ENCODE measurements around the gene CMIP. TPM values are rescaled to one million over a fixed set of nuclear protein-coding genes. Genes with fewer than 3 reads are reported as not detected.

CMIP gene
- polyA plus RNA-seq, 1 experiment = 4.9 TPM

GRCh38 chr16:81717662-81718189 lies 273.1 kb downstream of the CMIP start:
- Histone ChIP-seq H3K27me3 (ENCODE audit: control insufficient read depth, insufficient read depth, low read length) (peaks cover 2% of the 10 kb centered on the region; the same call in 1 of the 2 replicates), H3K4me3 (ENCODE audit: low read depth, low read length) (no peak overlapping the region), H3K36me3 (ENCODE audit: control insufficient read depth, insufficient read depth, low read length) (no peaks in the 10 kb centered on the region)
- ChIA-PET POLR2A (no interaction called here), CTCF (interaction anchor here (1.0 to 1.6 kb wide), 3 partner anchors 12 to 352 kb away, joined by 3 to 4 read pairs (median 3); no protein-coding TSS in a partner anchor)
- TF ChIP-seq, protein P1, sequence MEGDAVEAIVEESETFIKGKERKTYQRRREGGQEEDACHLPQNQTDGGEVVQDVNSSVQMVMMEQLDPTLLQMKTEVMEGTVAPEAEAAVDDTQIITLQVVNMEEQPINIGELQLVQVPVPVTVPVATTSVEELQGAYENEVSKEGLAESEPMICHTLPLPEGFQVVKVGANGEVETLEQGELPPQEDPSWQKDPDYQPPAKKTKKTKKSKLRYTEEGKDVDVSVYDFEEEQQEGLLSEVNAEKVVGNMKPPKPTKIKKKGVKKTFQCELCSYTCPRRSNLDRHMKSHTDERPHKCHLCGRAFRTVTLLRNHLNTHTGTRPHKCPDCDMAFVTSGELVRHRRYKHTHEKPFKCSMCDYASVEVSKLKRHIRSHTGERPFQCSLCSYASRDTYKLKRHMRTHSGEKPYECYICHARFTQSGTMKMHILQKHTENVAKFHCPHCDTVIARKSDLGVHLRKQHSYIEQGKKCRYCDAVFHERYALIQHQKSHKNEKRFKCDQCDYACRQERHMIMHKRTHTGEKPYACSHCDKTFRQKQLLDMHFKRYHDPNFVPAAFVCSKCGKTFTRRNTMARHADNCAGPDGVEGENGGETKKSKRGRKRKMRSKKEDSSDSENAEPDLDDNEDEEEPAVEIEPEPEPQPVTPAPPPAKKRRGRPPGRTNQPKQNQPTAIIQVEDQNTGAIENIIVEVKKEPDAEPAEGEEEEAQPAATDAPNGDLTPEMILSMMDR (IDR thresholded peaks at IDR 0.05; ENCODE audit: insufficient read depth, low read depth, low read length) = no peak
- no peak for DNase-seq (ENCODE audit: low read depth)

DNA sequence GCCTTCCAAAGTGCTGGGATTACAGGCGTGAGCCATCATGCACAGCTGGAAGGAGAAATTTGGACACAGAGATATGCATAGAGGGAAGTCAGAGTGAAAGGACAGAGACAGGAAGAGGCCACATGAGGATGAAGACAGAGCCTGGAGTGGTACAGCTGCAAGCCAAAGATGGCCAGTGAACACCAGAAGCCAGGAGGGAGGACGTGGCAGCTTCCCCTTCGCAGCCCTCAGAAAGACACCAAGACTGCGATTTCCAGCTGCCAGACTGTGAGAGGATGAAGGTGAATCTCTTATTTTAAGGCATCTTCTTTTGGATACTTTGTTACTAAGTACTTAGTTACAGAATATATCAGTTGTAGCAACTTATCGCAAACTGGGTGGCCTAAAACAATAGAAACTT lies 274.0 kb downstream of the CMIP start:
- TF ChIP-seq, protein P1 (IDR thresholded peaks at IDR 0.05; ENCODE audit: insufficient read depth, low read depth, low read length) = no peak
- ChIA-PET POLR2A (interaction anchor here (0.6 kb wide), 1 partner anchor 744 kb away, joined by 3 read pairs; no protein-coding TSS in a partner anchor), CTCF (interaction anchor here (0.8 to 1.6 kb wide), 5 partner anchors 12 to 353 kb away, joined by 3 to 6 read pairs (median 3); no protein-coding TSS in a partner anchor)
- no peaks in the 10 kb centered on the region for H3K36me3 ChIP-seq (ENCODE audit: control insufficient read depth, insufficient read depth, low read length)
- peaks cover 2% of the 10 kb centered on the region; the same call in 1 of the 2 replicates for H3K27me3 ChIP-seq (ENCODE audit: control insufficient read depth, insufficient read depth, low read length)
- DNase-seq (ENCODE audit: low read depth) = no peak
- no peak overlapping the region for H3K4me3 ChIP-seq (ENCODE audit: low read depth, low read length)

GRCh38 chr16:81719993-81720392 lies 275.4 kb downstream of the CMIP start:
- DNase-seq (ENCODE audit: low read depth) = no peak
- Histone ChIP-seq H3K27me3 (ENCODE audit: control insufficient read depth, insufficient read depth, low read length) (peaks cover 2% of the 10 kb centered on the region), H3K36me3 (ENCODE audit: control insufficient read depth, insufficient read depth, low read length) (no peaks in the 10 kb centered on the region), H3K4me3 (ENCODE audit: low read depth, low read length) (no peak overlapping the region)
- ChIA-PET CTCF (interaction anchor here (1.0 to 2.0 kb wide), 3 partner anchors 10 to 316 kb away, joined by 3 to 9 read pairs (median 3); no protein-coding TSS in a partner anchor), POLR2A (no interaction called here)
- TF ChIP-seq, protein P1 (IDR thresholded peaks at IDR 0.05; ENCODE audit: insufficient read depth, low read depth, low read length) = no peak

DNA sequence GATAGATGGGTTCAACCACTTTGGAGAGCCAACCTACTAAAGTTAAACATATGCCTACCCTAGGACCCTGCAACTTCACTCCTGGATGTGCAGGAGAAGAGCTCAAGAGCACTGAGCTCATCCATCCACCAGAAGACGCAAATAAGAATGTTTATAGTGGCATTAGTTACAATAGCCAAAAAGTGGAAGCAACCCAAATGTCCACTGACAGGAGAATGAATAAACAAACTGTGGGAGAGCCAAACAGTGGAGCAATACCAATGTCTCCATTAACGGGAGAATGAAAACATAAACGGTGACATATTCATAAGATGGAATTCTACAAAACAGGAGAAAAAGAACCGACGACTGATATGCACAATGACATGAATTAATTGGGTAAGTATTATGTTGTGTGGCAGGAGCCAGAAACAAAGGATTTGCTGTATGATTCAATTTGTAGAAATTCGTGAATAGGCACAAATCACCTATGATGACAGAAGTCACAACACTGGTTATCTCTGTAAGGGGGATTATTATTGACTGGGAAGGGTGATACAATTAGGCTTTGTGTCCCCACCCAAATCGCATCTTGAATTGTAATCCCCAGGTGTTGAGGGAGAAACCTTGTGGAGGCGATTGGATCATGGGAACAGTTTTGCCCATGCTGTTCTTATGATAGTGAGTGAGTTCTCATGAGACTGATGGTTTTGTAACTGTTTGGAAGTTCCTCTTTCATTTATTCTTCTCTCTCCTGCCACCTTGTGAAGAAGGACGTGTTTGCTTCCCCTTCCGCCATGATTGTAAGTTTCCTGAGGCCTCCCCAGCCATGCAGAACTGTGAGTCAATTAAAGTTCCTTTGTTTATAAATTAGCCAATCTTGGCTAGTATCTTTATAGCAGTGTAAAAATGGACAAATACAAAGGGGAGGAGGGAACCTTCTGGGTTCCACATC lies 276.6 kb downstream of the CMIP start:
- H3K36me3 ChIP-seq (ENCODE audit: control insufficient read depth, insufficient read depth, low read length) = no peaks in the 10 kb centered on the region
- POLR2A ChIA-PET = no interaction called here

More for the DNA sequence above, 276.6 kb downstream of the CMIP start:
- H3K4me3 ChIP-seq (ENCODE audit: low read depth, low read length) = no peak overlapping the region
- TF ChIP-seq, protein P1 (IDR thresholded peaks at IDR 0.05; ENCODE audit: insufficient read depth, low read depth, low read length) = no peak
- CTCF ChIA-PET = interaction anchor here (1.0 to 4.2 kb wide), 7 partner anchors 8 to 319 kb away, joined by 3 to 65 read pairs (median 9); no protein-coding TSS in a partner anchor
- no peak for DNase-seq (ENCODE audit: low read depth)
- H3K27me3 ChIP-seq (ENCODE audit: control insufficient read depth, insufficient read depth, low read length) = peaks cover 5% of the 10 kb centered on the region
